NCI-H2227 (cell line): Measurements from ENCODE around the gene DEGS1.

Experiments
- DNase-seq: peaks from one replicate; lab custom pipeline; 2025; ENCODE audit not compliant: unreplicated experiment; lab: John Stamatoyannopoulos, UW

The DEGS1 gene

GRCh38 chr1:224212618-224213061 is 29.6 kb downstream of the DEGS1 start:
- no peak for DNase-seq

DNA sequence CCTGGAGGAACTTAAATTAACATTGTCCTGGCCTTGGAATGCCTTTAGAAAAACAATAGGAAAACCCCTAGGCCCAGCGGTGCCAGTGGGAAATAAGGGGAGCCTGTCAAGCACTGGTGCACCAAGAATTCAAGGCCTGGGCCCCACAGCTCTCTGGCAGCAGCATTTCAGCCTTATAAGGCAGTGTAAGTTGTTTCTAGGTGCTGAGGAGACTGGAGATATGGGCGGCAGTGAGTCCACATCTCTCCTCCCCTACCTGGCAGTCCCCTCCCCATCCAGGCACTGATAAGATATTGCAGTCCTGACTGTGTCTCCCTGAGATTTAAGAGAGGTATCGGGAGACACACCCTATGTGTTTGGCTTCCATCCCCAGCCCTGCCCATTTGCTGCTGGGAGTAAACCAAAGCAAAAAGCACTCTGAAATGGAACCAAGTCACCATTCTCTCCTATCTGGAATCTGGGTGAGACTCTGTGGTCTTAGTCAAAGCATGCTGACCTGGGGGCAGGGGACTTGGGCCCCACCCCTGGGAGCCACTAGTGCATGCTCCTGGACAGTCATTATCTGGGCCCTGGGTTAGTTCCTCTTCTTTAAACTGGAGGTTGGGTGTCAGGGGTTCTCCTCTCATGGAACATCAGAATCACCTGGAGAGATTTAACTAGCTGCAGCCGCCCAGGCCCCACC is 30.5 kb downstream of the DEGS1 start:
- no peak for DNase-seq

DNA sequence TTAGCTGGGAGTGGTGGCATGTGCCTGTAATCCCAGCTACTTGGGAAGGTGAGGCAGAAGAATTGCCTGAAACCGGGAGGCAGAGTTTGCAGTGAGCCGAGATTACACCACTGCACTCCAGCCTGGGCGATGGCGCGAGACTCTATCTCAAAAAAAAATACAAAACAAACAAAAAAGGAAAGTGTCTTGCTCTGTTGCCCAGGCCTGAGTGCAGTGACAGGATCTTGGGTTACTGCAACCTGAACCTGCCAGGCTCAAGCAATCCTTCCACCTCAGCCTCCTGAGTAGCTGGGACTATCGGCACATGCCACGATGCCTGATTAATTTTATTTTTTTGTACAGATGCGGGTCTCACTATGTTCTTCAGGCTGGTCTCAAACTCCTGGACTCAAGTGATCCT is 33.3 kb downstream of the DEGS1 start:
- no peak for DNase-seq

DNA sequence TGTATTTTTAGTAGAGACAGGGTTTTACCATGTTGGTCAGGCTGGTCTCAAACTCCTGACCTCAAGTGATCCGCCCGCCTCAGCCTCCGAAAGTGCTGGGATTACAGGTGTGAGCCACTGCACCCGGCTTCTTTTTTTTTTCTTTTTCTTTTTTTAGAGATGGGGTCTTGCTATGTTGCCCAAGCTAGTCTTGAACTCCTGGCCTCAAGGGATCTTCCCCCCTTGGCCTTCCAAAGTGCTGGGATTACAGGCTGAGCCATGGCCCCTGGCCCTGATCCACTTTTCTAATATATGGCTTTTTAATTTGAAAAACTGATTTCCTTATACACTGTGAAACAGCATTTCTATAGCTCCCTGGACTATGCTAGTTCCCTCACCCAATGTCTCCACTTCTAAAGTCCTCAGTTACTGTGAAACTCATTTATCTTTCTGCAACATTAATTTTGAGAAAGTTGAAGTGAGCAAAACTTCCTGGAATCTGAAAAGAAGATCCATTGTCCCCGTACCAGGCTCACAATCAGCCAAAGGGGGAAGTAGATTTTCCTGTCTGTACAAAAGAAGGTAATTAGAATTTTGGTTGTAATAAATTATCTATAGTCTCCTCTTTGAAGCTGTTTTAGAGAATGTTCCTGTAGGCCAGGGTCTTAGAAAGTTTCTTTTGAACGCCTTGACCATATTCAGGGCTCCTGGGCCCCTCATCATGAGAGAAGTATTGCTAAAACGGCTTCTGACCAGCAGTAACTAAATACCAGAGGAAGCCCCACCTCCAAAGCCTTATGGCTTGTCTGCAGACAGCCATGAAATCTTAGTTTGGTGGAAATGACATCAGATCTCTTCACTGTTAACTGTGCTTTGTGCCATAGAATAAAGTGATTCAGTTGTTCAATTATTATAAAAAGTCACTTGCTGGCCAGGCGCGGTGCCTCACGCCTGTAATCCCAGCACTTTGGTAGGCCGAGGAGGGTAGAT is 34.9 kb downstream of the DEGS1 start:
- DNase-seq, result no peak

DNA sequence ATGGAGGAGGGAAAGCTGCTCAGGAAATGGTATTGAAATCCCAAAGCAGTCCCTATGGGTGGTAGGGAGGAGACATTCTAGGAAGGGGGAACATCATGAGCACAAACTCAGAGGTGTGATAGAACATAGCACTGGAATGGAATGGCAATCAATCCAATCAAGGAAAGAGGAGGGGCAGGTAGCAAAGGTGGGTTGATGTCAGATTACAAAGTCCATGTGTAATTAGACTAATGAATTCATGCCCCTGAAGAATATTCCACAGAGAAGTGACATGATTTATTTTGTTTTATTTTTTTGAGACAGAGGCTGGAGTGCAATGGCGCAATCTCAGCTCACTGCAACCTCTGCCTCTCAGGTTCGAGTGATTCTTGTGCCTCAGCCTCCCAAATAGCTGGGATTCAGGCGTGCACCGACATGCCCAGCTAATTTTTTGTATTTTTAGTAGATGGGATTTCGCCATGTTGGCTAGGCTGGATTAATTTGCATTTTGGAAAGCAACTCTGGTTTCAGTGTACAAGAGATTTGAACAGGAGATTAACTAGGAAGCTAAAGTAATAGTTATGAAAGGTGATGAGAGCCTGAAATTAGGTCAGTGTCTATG is 36.1 kb downstream of the DEGS1 start:
- no peak for DNase-seq

- no peak for DNase-seq
Measured at GRCh38 chr1:224219612-224220059, 36.6 kb downstream of the DEGS1 start.

DNA sequence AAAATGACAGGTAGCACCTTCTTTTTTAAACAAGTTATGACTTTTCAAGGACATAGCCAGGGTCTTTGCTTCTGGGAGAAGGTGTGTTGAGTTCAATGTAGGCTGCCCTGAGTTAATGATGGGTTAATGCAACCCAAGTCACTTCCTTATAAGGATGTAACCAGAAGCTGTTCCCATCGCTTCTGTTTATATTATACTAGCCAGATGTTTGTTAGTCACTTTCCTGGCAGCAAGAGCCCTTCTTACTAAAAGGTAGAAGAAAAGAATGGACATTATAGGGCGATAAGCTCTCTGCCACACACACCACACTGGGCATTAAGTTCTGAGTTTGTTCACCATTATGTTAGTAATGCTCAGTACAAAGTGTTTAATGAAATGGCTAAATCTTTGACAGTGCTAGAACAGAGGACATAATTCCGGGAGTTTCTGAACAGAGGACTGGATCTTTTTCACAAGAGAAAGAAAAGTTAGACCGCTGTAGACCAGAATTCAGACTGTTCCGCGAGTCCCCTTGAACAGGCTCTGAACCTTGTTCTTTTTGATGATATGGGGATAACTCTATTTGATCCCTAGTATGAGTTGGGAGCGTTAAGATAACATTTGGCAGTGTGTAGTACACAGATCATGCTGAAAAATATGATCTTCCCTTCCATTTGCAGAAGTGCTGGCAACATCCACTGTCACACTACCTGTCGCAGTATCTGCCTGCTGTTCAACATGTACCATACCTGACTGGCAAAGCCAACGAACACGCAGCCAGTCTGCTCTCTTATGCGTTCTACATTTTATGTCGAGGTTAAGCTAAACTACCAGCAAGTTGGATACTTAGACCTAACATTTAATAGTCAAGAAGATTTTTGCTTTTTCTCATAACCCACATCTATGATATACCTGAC is 41.0 kb downstream of the DEGS1 start:
- no peak for DNase-seq

DNA sequence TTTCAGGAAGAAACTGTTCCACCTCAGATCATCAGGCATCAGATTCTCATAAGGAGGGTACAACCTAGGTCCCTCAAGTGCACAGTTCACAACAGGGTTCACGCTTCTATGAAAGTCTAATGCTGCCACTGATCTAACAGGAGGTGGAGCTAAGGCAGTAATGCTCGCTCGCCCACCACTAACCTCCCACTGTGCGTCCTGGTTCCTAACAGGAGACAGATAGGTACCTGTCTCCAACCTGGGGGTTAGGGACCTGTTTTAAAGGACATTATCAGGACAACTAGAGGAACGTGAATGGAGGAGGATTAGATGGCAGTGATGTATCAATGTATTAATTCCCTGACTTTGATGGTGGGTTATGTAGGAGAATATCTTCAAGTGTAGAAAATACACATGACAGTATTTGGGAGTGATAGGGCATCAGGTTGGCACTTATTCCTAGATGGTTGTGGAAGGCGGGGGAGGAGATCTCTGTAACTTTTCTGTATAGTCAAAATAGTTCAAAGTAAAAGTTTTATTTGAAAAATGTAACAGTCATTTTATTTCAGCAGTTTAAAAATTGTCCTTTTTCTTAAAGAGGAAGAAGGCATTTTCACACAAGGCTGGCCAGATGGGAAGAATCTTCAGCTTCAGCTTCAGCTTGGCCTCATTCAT is 43.9 kb downstream of the DEGS1 start:
- no peak for DNase-seq

GRCh38 chr1:224234017-224234416 is 51.0 kb downstream of the DEGS1 start:
- DNase-seq, result no peak

GRCh38 chr1:224235813-224236493 is 52.9 kb downstream of the DEGS1 start:
- no peak for DNase-seq

- no peak for DNase-seq
Measured at GRCh38 chr1:224237119-224237881, 54.3 kb downstream of the DEGS1 start.

- no peak for DNase-seq
Measured at GRCh38 chr1:224238212-224238611, 55.2 kb downstream of the DEGS1 start.

- no peak for DNase-seq
Measured at GRCh38 chr1:224238756-224239155, 55.7 kb downstream of the DEGS1 start.
